OCI-LY1 (cell line): ENCODE data around the gene COMMD2.

Experiments used
- H2AFZ ChIP-seq: fragments of 200-600 bp; sonication (generic), shearing (Covaris generic); 2 replicates; pipeline ENCODE4 v1.6.0; 2014; ENCODE audit warnings: antibody characterized with exemption, mild to moderate bottlenecking, low read length
- H3F3A ChIP-seq: fragments of 200-600 bp; sonication (generic), shearing (Covaris generic); 2 replicates; pipeline ENCODE4 v1.6.0; 2014; ENCODE audit warnings: mild to moderate bottlenecking, antibody characterized with exemption, low read length, moderate library complexity; ENCODE audit not compliant: insufficient read depth
- H3K27ac ChIP-seq: fragments of 200-600 bp; sonication (generic); 2 replicates; pipeline ENCODE4 v1.5.1; 2014; ENCODE audit warnings: low read length, mixed run types, mild to moderate bottlenecking, low read depth; ENCODE audit not compliant: poor library complexity, severe bottlenecking
- H3K27me3 ChIP-seq: fragments of 200-600 bp; sonication (generic); 2 replicates; pipeline ENCODE4 v1.6.0; 2014; ENCODE audit warnings: antibody characterized with exemption, mild to moderate bottlenecking, low read length, moderate library complexity; ENCODE audit not compliant: insufficient read depth
- H3K36me3 ChIP-seq: fragments of 200-600 bp; sonication (generic); 2 replicates; pipeline ENCODE4 v1.6.1; 2014; ENCODE audit warnings: mild to moderate bottlenecking, antibody characterized with exemption, low read length, moderate library complexity, mixed read lengths; ENCODE audit not compliant: insufficient read depth
- H3K4me1 ChIP-seq: fragments of 200-600 bp; sonication (generic); 2 replicates; pipeline ENCODE4 v1.5.1; 2014; ENCODE audit warnings: mild to moderate bottlenecking, low read length, moderate library complexity; ENCODE audit not compliant: insufficient read depth, severe bottlenecking
- H3K4me2 ChIP-seq: fragments of 200-600 bp; sonication (generic), shearing (Covaris generic); 2 replicates; pipeline ENCODE4 v1.6.1; 2014; ENCODE audit warnings: low read length
- H3K4me3 ChIP-seq: fragments of 200-600 bp; sonication (generic); 2 replicates; pipeline ENCODE4 v1.5.1; 2014; ENCODE audit warnings: low read length, low read depth, mild to moderate bottlenecking, mixed read lengths; ENCODE audit not compliant: poor library complexity, severe bottlenecking
- H3K79me2 ChIP-seq: fragments of 200-600 bp; shearing (Covaris generic); 2 replicates; pipeline ENCODE4 v1.6.1; 2016; ENCODE audit warnings: mixed run types, low read length, mixed read lengths; ENCODE audit not compliant: insufficient read depth
- H3K9ac ChIP-seq: fragments of 200-600 bp; sonication (generic), shearing (Covaris generic); 2 replicates; pipeline ENCODE4 v1.6.1; 2014; ENCODE audit warnings: mild to moderate bottlenecking, low read length, mixed read lengths
- H3K9me2 ChIP-seq: fragments of 200-600 bp; sonication (generic), shearing (Covaris generic); 2 replicates; pipeline ENCODE4 v1.6.1; 2014; ENCODE audit warnings: low read depth, mild to moderate bottlenecking, low read length, mixed read lengths
- H3K9me3 ChIP-seq: fragments of 200-600 bp; shearing (Covaris generic); 2 replicates; pipeline ENCODE4 v1.6.1; 2014; ENCODE audit warnings: low read length, mixed read lengths
- H4K20me1 ChIP-seq: fragments of 200-600 bp; sonication (generic), shearing (Covaris generic); 2 replicates; pipeline ENCODE4 v1.6.0; 2016; ENCODE audit warnings: mild to moderate bottlenecking, low read length; ENCODE audit not compliant: insufficient read depth
- CTCF ChIP-seq: fragments of 200-600 bp; sonication (generic), shearing (Covaris generic); IDR thresholded peaks from 2 replicates; pipeline ENCODE4 v1.5.1; 2017; ENCODE audit warnings: mild to moderate bottlenecking, antibody characterized with exemption, low read length, moderate library complexity, mixed read lengths
- EZH2 ChIP-seq: fragments of 200-600 bp; sonication (generic), shearing (Covaris generic); IDR thresholded peaks from 2 replicates; pipeline ENCODE4 v1.8.0; 2017; ENCODE audit warnings: borderline replicate concordance, mixed run types, mild to moderate bottlenecking, antibody characterized with exemption, low read length, moderate library complexity, mixed read lengths

The COMMD2 gene

GRCh38 chr3:149703466-149703865 is 48.8 kb downstream of the COMMD2 start:
- H2AFZ ChIP-seq = no peak overlapping the region
- H3K36me3 ChIP-seq = no peaks in the 10 kb centered on the region
- H4K20me1 ChIP-seq = no peaks in the 10 kb centered on the region
- H3K79me2 ChIP-seq = no peaks in the 10 kb centered on the region
- no peak overlapping the region for H3K4me3 ChIP-seq
- no peaks in the 10 kb centered on the region for H3K27me3 ChIP-seq
- no peak overlapping the region for H3K4me2 ChIP-seq
- TF ChIP-seq CTCF (no peak), EZH2 (no peak)
- H3K27ac ChIP-seq = no peak overlapping the region
- H3K9ac ChIP-seq = no peak overlapping the region
- no peaks in the 10 kb centered on the region for H3K9me2 ChIP-seq
- H3K9me3 ChIP-seq = peaks cover 5% of the 10 kb centered on the region
- no peaks in the 10 kb centered on the region for H3F3A ChIP-seq
- H3K4me1 ChIP-seq = no peaks in the 10 kb centered on the region

DNA sequence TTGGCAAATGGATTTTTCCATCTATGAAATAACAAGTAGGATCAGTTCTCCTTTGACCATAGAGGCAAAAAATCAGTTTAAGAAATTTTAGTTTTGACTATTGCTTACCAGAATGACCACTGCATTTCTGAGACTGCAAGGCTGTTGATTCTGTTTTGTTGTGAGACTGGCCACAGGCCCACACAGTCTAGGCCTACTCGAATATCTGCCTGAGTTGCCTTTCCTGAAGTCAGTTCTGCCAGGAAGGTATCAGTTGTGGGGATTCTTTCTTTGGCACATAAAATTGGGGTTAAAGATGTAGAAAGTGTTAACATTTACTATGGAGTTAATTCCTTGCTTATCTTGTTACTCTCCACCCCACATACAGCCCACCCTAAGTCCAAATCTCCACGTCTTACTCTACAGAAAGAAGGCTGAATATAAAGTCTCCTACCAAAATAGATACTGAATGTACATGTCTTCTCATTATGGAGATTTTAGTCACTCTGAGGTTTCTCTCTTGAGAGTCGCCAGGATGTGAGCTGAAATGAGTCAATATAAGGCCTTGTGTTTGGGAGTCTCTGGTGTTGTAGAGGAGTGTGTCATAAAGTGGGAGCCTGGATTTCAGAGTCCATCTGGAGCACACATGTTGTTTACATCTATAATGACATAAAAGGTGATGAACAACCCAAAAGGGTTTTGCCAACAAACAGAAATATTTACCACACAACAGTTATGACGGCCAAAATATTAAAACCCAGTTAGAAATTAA is 49.4 kb downstream of the COMMD2 start:
- H3K36me3 ChIP-seq = no peaks in the 10 kb centered on the region
- no peak overlapping the region for H3K4me2 ChIP-seq
- H3F3A ChIP-seq = no peaks in the 10 kb centered on the region
- H3K9ac ChIP-seq = no peak overlapping the region
- H3K79me2 ChIP-seq = no peaks in the 10 kb centered on the region
- no peak overlapping the region for H2AFZ ChIP-seq
- no peak overlapping the region for H3K27ac ChIP-seq
- no peaks in the 10 kb centered on the region for H3K9me2 ChIP-seq
- TF ChIP-seq CTCF (no peak), EZH2 (no peak)
- no peaks in the 10 kb centered on the region for H4K20me1 ChIP-seq
- H3K4me3 ChIP-seq = no peak overlapping the region
- no peaks in the 10 kb centered on the region for H3K27me3 ChIP-seq
- H3K9me3 ChIP-seq = peaks cover 7% of the 10 kb centered on the region
- no peaks in the 10 kb centered on the region for H3K4me1 ChIP-seq

- Histone ChIP-seq H2AFZ (no peak overlapping the region), H4K20me1 (no peaks in the 10 kb centered on the region), H3K9me2 (no peaks in the 10 kb centered on the region), H3K9me3 (peaks cover 11% of the 10 kb centered on the region), H3F3A (no peaks in the 10 kb centered on the region), H3K36me3 (no peaks in the 10 kb centered on the region), H3K27ac (no peak overlapping the region), H3K27me3 (no peaks in the 10 kb centered on the region), H3K4me3 (no peak overlapping the region), H3K4me2 (no peak overlapping the region), H3K4me1 (no peaks in the 10 kb centered on the region), H3K79me2 (no peaks in the 10 kb centered on the region), H3K9ac (no peak overlapping the region)
- TF ChIP-seq CTCF (no peak), EZH2 (no peak)
Measured at GRCh38 chr3:149701977-149702350, 50.3 kb downstream of the COMMD2 start.
